GM10248 (cell line): ENCODE data around the gene STARD3.

ENCODE experiments used
- CTCF ChIA-PET: fragments of 300-600 bp; sonication (Branson Sonifier 250); formaldehyde crosslinking; extraction: SDS; loops from one replicate; lab custom pipeline; 2021; ENCODE audit warnings: antibody characterized with exemption; lab: Yijun Ruan, JAX
- POLR2A ChIA-PET: fragments of 350-650 bp; sonication (Branson Sonifier 250); formaldehyde crosslinking; extraction: SDS; loops from one replicate; lab custom pipeline; 2020; ENCODE audit warnings: antibody characterized with exemption; lab: Yijun Ruan, JAX
- DNase-seq: peaks from one replicate; pipeline ENCODE4 v3.0.0; 2012; ENCODE audit errors: extremely low spot score
- CTCF ChIP-seq: IDR thresholded peaks from 2 replicates; pipeline ENCODE4 v1.5.1; 2012; ENCODE audit warnings: mild to moderate bottlenecking, low read depth; ENCODE audit errors: extremely low read depth, missing control alignments, control extremely low read depth

STARD3 gene

GRCh38 chr17:39667945-39668924 lies 31.3 kb downstream of the STARD3 start, which contains the start of gene PNMT:
TSS of gene PNMT (plus strand) at chr17:39668453. CDS start at chr17:39668476, 23 bp downstream.
- TF ChIP-seq CTCF, result peak; percentile 89
- ChIA-PET CTCF (interaction anchor here (0.6 to 21.1 kb wide), 12 partner anchors 8 to 120 kb away, joined by 3 to 180 read pairs (median 4); partner anchors contain the start of genes MIEN1 and PGAP3), POLR2A (no interaction called here)
- DNase-seq, result peak; percentile 80

GRCh38 chr17:39669897-39670735 lies 33.2 kb downstream of the STARD3 start:
- ChIA-PET CTCF (interaction anchor here (0.7 to 21.1 kb wide), 15 partner anchors 9 to 123 kb away, joined by 3 to 180 read pairs (median 5); partner anchors contain the start of genes MIEN1 and PGAP3), POLR2A (interaction anchor here (1.2 kb wide), 1 partner anchor 10 kb away, joined by 3 read pairs; no protein-coding TSS in a partner anchor)
- no peak for DNase-seq

GRCh38 chr17:39670746-39671145 lies 33.8 kb downstream of the STARD3 start:
- no peak for TF ChIP-seq CTCF
- DNase-seq, result no peak
- ChIA-PET CTCF (interaction anchor here (0.6 to 21.1 kb wide), 13 partner anchors 8 to 123 kb away, joined by 3 to 180 read pairs (median 5); partner anchors contain the start of genes MIEN1 and PGAP3), POLR2A (interaction anchor here (1.2 kb wide), 1 partner anchor 9 kb away, joined by 3 read pairs; no protein-coding TSS in a partner anchor)

More at GRCh38 chr17:39669897-39670735, 33.2 kb downstream of the STARD3 start:
- no peak for TF ChIP-seq CTCF

GRCh38 chr17:39671651-39672521 lies 34.9 kb downstream of the STARD3 start:
- CTCF ChIA-PET, result interaction anchor here (0.8 to 21.1 kb wide), 11 partner anchors 10 to 81 kb away, joined by 3 to 180 read pairs (median 4); partner anchors contain the start of gene MIEN1
- DNase-seq, result peak; percentile 49
- peak; percentile 64 for TF ChIP-seq CTCF
- POLR2A ChIA-PET, result no interaction called here

- TF ChIP-seq CTCF, result no peak
- no peak for DNase-seq
- POLR2A ChIA-PET, result no interaction called here
- CTCF ChIA-PET, result interaction anchor here (0.8 to 21.1 kb wide), 9 partner anchors 10 to 52 kb away, joined by 3 to 180 read pairs (median 4); no protein-coding TSS in a partner anchor
Observed at GRCh38 chr17:39672522-39673334, 35.8 kb downstream of the STARD3 start.
